HCT116 (cell line): ENCODE data around the gene POLE3.

Experiments used
- CTCF ChIP-seq, 3 experiments: fragments of 200-600 bp in 1 of 3; sonication (generic) in 1 of 3; IDR thresholded peaks in 2 of 3; conservative IDR thresholded peaks in 1 of 3; 2 replicates each; pipeline ENCODE4 v1.5.1; 2012 to 2017; ENCODE audit warnings: low read depth in 2 of 3, low read length in 2 of 3, antibody characterized with exemption in 1 of 3, borderline replicate concordance in 1 of 3, control low read depth in 1 of 3, mild to moderate bottlenecking in 1 of 3, mixed read lengths in 1 of 3, mixed run types in 1 of 3, moderate library complexity in 1 of 3; ENCODE audit not compliant: insufficient read depth in 1 of 3
- ELF1 ChIP-seq: IDR thresholded peaks from 2 replicates; pipeline ENCODE4 v1.6.1; 2012; ENCODE audit warnings: low read depth, borderline replicate concordance
- EZH2 ChIP-seq: fragments of 200-600 bp; sonication (generic); IDR thresholded peaks from 2 replicates; pipeline ENCODE4 v1.6.1; 2017; ENCODE audit warnings: antibody characterized with exemption, mixed run types
- POLR2A ChIP-seq: IDR thresholded peaks from 2 replicates; pipeline ENCODE4 v1.7.0; 2011; ENCODE audit warnings: borderline replicate concordance; ENCODE audit not compliant: insufficient read depth, insufficient read length; ENCODE audit errors: extremely low read depth
- POLR2AphosphoS5 ChIP-seq: IDR thresholded peaks from 2 replicates; pipeline ENCODE4 v1.6.1; 2011; ENCODE audit warnings: mild to moderate bottlenecking, low read depth, low read length, moderate library complexity
- TCF7L2 ChIP-seq: IDR thresholded peaks from 2 replicates; pipeline ENCODE4 v1.7.0; 2011; ENCODE audit warnings: borderline replicate concordance, inconsistent platforms; ENCODE audit not compliant: insufficient read depth, insufficient read length; ENCODE audit errors: extremely low read depth

- TF ChIP-seq EZH2 (no peak), CTCF (IDR thresholded peaks at IDR 0.05 in 2 of 3, conservative IDR thresholded peaks at IDR 0.05 in 1 of 3; ENCODE audit: borderline replicate concordance in 1 of 3, insufficient read depth in 1 of 3, low read depth in 2 of 3, low read length in 2 of 3) (no peak), TCF7L2 (peak; percentile 54), POLR2AphosphoS5 (peak; percentile 84), POLR2A (peak; percentile 88), ELF1 (no peak)
Measured at GRCh38 chr9:113410207-113410864, at the start of gene POLE3, which contains the start of gene C9orf43.
